ENCODE measurements around the gene MYBPC3. TPM values are rescaled to one million over a fixed set of nuclear protein-coding genes. Genes with fewer than 3 reads are reported as not detected.

Gene MYBPC3
- total and polyA plus RNA-seq, 12 donors, result 484 to 3,138 (median 2,423) TPM

- no peak for ATAC-seq
- Histone ChIP-seq H3K4me1 (peaks cover 0 to 71% (median 0%) of the 10 kb centered on the region in 9 donors), H3K27me3 (no peaks in the 10 kb centered on the region), H3K9me3 (no peaks in the 10 kb centered on the region), H3K36me3 (peaks cover 0 to 63% (median 0%) of the 10 kb centered on the region in 9 donors), H3K27ac (no peak overlapping the region), H3K4me3 (no peak overlapping the region)
- DNase-seq, result no peak
- intact Hi-C loops (cut with DNase I), result no loop called here
- 73 to 75% methylated on average over 1 of the region's 1 CpG for WGBS, 2 donors
- TF ChIP-seq CTCF (IDR thresholded peaks at IDR 0.05), result no peak
These were observed 13.6 kb upstream of the MYBPC3 start for GRCh38 chr11:47366020-47366490.

GRCh38 chr11:47361419-47361818 lies 8.9 kb upstream of the MYBPC3 start:
- intact Hi-C loops (cut with DNase I), result no loop called here
- ATAC-seq (peak in 1 of 8 donors; percentile 6), DNase-seq (no peak)
- Histone ChIP-seq H3K36me3 (peaks cover 0 to 61% (median 0%) of the 10 kb centered on the region in 9 donors), H3K9me3 (no peaks in the 10 kb centered on the region), H3K4me1 (peaks cover 0 to 63% (median 0%) of the 10 kb centered on the region in 9 donors), H3K27ac (peak overlapping the region in 5 of 10 donors; percentile 14 to 55 (median 18)), H3K4me3 (no peak overlapping the region), H3K27me3 (no peaks in the 10 kb centered on the region)
- WGBS, 2 donors, result 85 to 89% methylated on average over 13 of the region's 13 CpGs
- TF ChIP-seq CTCF (IDR thresholded peaks at IDR 0.05), result no peak

GRCh38 chr11:47360341-47360740 lies 7.8 kb upstream of the MYBPC3 start:
- intact Hi-C loops (cut with DNase I), result no loop called here
- no peak for DNase-seq
- Histone ChIP-seq H3K36me3 (peaks cover 0 to 59% (median 0%) of the 10 kb centered on the region in 9 donors), H3K4me3 (no peak overlapping the region), H3K4me1 (peaks cover 0 to 54% (median 3%) of the 10 kb centered on the region in 9 donors), H3K9me3 (no peaks in the 10 kb centered on the region), H3K27me3 (no peaks in the 10 kb centered on the region), H3K27ac (no peak overlapping the region)
- TF ChIP-seq CTCF (IDR thresholded peaks at IDR 0.05), result no peak
- ATAC-seq, result no peak
- 94 to 96% methylated on average over 15 of the region's 15 CpGs for WGBS, 2 donors

- peak overlapping the region in 1 of 10 donors; percentile 47 for H3K27ac ChIP-seq
- peaks cover 0 to 47% (median 8%) of the 10 kb centered on the region in 9 donors for H3K4me1 ChIP-seq
- ATAC-seq (no peak), DNase-seq (no peak)
- H3K4me3 ChIP-seq, result no peak overlapping the region
- H3K9me3 ChIP-seq, result no peaks in the 10 kb centered on the region
- intact Hi-C loops (cut with DNase I), result loop anchor here (5.0 to 10.0 kb wide), 10 partner anchors 82 to 475 kb away; partner anchors contain the start of genes ARFGAP2 (in 4 of the 10), MADD (in 3 of the 10), NR1H3 (in 2 of the 10) and PACSIN3 (in 1 of the 10)
- H3K36me3 ChIP-seq, result peaks cover 0 to 51% (median 0%) of the 10 kb centered on the region in 9 donors
- no peaks in the 10 kb centered on the region for H3K27me3 ChIP-seq
- 72 to 79% methylated on average over 17 of the region's 17 CpGs for WGBS, 2 donors
- no peak for TF ChIP-seq CTCF (IDR thresholded peaks at IDR 0.05)
These were observed 7.1 kb upstream of the MYBPC3 start for GRCh38 chr11:47359586-47359985.
